ENCODE data around the gene DNAJB13. TPM values are rescaled to one million over a fixed set of nuclear protein-coding genes. Genes with fewer than 3 reads are reported as not detected.

Gene DNAJB13
- total and polyA plus RNA-seq, 2 of the 4 experiments (the other 2 are of a cell fraction), result 0.18 to 0.48 TPM

GRCh38 chr11:73950869-73951710, at the start of gene DNAJB13 (continued):
- TF ChIP-seq MXI1 (IDR thresholded peaks at IDR 0.05; ENCODE audit: borderline replicate concordance, low read depth, low read length), result no peak
- TF ChIP-seq CHD1 (IDR thresholded peaks at IDR 0.05; ENCODE audit: low read depth, low read length), result no peak
- no peak for TF ChIP-seq CEBPB (IDR thresholded peaks at IDR 0.05; ENCODE audit: low read depth, low read length)

DNA sequence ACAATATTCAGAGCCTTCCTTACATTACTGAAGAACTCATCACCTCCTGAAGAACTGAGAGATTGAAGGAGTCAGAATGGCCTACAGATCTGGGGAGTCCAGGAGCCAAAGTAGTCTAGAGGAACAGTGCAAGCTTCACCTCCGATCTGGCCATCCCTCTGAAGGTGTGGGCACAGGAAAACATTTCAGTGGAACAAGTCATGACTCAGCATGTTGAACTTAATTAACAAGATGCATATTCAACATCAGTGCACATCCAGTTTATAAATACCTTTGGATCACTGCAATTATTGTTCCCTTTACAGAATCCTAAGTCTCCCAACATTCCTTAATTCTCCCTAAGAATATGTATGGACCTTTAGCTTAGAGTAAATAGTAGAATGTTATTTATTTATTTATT, 48.5 kb upstream of the DNAJB13 start:
- intact Hi-C loops (cut with micrococcal nuclease), result no loop called here

More for the DNA sequence above, 48.5 kb upstream of the DNAJB13 start:
- Histone ChIP-seq H3K14ac (replicated peaks; ENCODE audit: low read depth, low read length) (no peak overlapping the region), H3K23ac (ENCODE audit: low read depth, low read length) (no peak overlapping the region), H4K5ac (ENCODE audit: low read depth, low read length) (no peak overlapping the region), H2BK120ac (ENCODE audit: low read depth, low read length) (no peak overlapping the region), H3K4me2 (ENCODE audit: low read depth, low read length) (no peak overlapping the region), H3K4me1 (ENCODE audit: control insufficient read depth, insufficient read depth, low read length) (no peaks in the 10 kb centered on the region), H3K79me1 (ENCODE audit: low read depth in 1 of 2, low read length in 2 of 2) (no peaks in the 10 kb centered on the region), H3K27me3 (ENCODE audit: control insufficient read depth, insufficient read depth, low read length) (no peaks in the 10 kb centered on the region), H3K9me3 (ENCODE audit: control insufficient read depth, insufficient read depth, low read length) (no peaks in the 10 kb centered on the region), H3K9ac (ENCODE audit: low read depth, low read length) (no peak overlapping the region), H2AK9ac (replicated peaks; ENCODE audit: low read depth, low read length, poor library complexity) (no peak overlapping the region), H3K4me3 (ENCODE audit: insufficient read depth, low read depth, low read length) (no peak overlapping the region), H3K27ac (ENCODE audit: insufficient read depth, low read length) (no peak overlapping the region), H2AFZ (replicated peaks; ENCODE audit: low read length, poor library complexity) (no peak overlapping the region), H3K36me3 (ENCODE audit: control insufficient read depth, insufficient read depth, low read length) (peaks cover 11% of the 10 kb centered on the region), H2BK5ac (ENCODE audit: low read depth, low read length, poor library complexity, severe bottlenecking) (no peak overlapping the region), H3K56ac (ENCODE audit: extremely low read depth, insufficient read depth, low read length) (no peak overlapping the region), H2AK5ac (ENCODE audit: low read depth, low read length) (no peak overlapping the region), H3K18ac (ENCODE audit: low read depth, low read length) (no peak overlapping the region), H4K8ac (ENCODE audit: low read depth in 2 of 2, low read length in 2 of 2) (no peak overlapping the region), H2BK20ac (ENCODE audit: low read depth, low read length) (0 out of 2 replicates have a peak overlapping the region, but pooled peaks have one; percentile 40), H3K9me1 (ENCODE audit: insufficient read depth, low read length) (peaks cover 2% of the 10 kb centered on the region; the same call in 1 of the 2 replicates), H2BK15ac (ENCODE audit: low read depth, low read length) (no peak overlapping the region), H4K91ac (ENCODE audit: insufficient read depth, low read depth, low read length) (no peak overlapping the region), H3K4ac (ENCODE audit: low read depth, low read length) (no peak overlapping the region), H4K20me1 (ENCODE audit: insufficient read depth, low read length) (no peaks in the 10 kb centered on the region)
- ATAC-seq (ENCODE audit: low read depth) (no peak), DNase-seq (no peak)
- POLR2A ChIA-PET (ENCODE audit: unreplicated experiment), result no interaction called here
- CTCF ChIA-PET, result no interaction called here
- in situ Hi-C loops (cut with MboI; ENCODE audit: low sequenced_read_pairs), result no loop called here
- no CpG with 5 or more reads among the region's 1 CpG for WGBS, 2 experiments (ENCODE audit: extremely low coverage in 2 of 2, insufficient read length in 1 of 2)
- dilution Hi-C loops (cut with HindIII; ENCODE audit: low sequenced_read_pairs, unreplicated experiment), result no loop called here
- BruUV-seq (replicated peaks), result no TSS peak
- peak; percentile 51 for TF ChIP-seq MAFK (IDR thresholded peaks at IDR 0.05; ENCODE audit: low read depth, low read length)
- TF ChIP-seq RFX5 (IDR thresholded peaks at IDR 0.05; ENCODE audit: low read depth, low read length), result no peak
- peak; percentile 57; the same call in 1 of the 2 replicates for TF ChIP-seq NFE2L2 (IDR thresholded peaks at IDR 0.05; ENCODE audit: low read depth, low read length)

Data from IMR-90 (cell line).